ENCODE results near the gene CAMK4.

- TF ChIP-seq CTCF (IDR thresholded peaks at IDR 0.05; ENCODE audit: low read depth, low read length, missing input control) (no peak), GABPA (IDR thresholded peaks at IDR 0.05 in 1 of 2, conservative IDR thresholded peaks at IDR 0.05 in 1 of 2) (no peak), MAX (IDR thresholded peaks at IDR 0.05) (no peak), SP1 (IDR thresholded peaks at IDR 0.05) (no peak), JUND (IDR thresholded peaks at IDR 0.05) (no peak), YY1 (IDR thresholded peaks at IDR 0.05) (no peak)
These were observed 264.2 kb downstream of the CAMK4 start for GRCh38 chr5:111488353-111488752.
